Neuronal stem cell (in vitro differentiated cells): ENCODE results near the gene COX8A.

Experiments
- DNase-seq: peaks from one replicate; pipeline ENCODE4 v3.0.0-alpha.2; 2013; ENCODE audit warnings: low spot score
- H2AFZ ChIP-seq: one replicate; pipeline ENCODE4 v1.6.1; 2013; ENCODE audit warnings: mild to moderate bottlenecking, low read length, inconsistent platforms
- H2AK5ac ChIP-seq: 2 replicates; pipeline ENCODE4 v1.6.1; 2013; ENCODE audit warnings: low read depth, mild to moderate bottlenecking, inconsistent platforms, low read length, moderate library complexity, mixed read lengths
- H2BK120ac ChIP-seq: 2 replicates; pipeline ENCODE4 v1.6.1; 2013; ENCODE audit warnings: low read depth, mild to moderate bottlenecking, inconsistent platforms, low read length, moderate library complexity, mixed read lengths
- H2BK12ac ChIP-seq: one replicate; pipeline ENCODE4 v1.6.1; 2013; ENCODE audit warnings: low read length, inconsistent platforms
- H2BK15ac ChIP-seq: 2 replicates; pipeline ENCODE4 v1.6.1; 2013; ENCODE audit warnings: mild to moderate bottlenecking, low read length, inconsistent platforms, mixed read lengths
- H2BK5ac ChIP-seq: one replicate; pipeline ENCODE4 v1.6.1; 2013; ENCODE audit warnings: inconsistent platforms, mild to moderate bottlenecking, low read length, moderate library complexity
- H3K14ac ChIP-seq: one replicate; pipeline ENCODE4 v1.6.1; 2013; ENCODE audit warnings: low read length, inconsistent platforms
- H3K18ac ChIP-seq: 2 replicates; pipeline ENCODE4 v1.6.1; 2013; ENCODE audit warnings: low read length, inconsistent platforms
- H3K23ac ChIP-seq: 2 replicates; pipeline ENCODE4 v1.6.1; 2013; ENCODE audit warnings: low read depth, mild to moderate bottlenecking, mixed read lengths, low read length, inconsistent platforms; ENCODE audit not compliant: poor library complexity
- H3K27ac ChIP-seq: replicated peaks from 3 replicates; pipeline ENCODE4 v1.5.1; 2013; ENCODE audit warnings: low read length, inconsistent platforms
- H3K27me3 ChIP-seq, 3 experiments: 2 replicates each; pipeline ENCODE4 v1.6.1; 2013; ENCODE audit warnings: low read length in 3 of 3, mild to moderate bottlenecking in 2 of 3, inconsistent platforms in 1 of 3, low read depth in 1 of 3, mixed read lengths in 1 of 3, moderate library complexity in 1 of 3; ENCODE audit not compliant: control insufficient read depth in 3 of 3, insufficient read depth in 3 of 3
- H3K36me3 ChIP-seq, 2 donors: replicated peaks in 1 of 2; 2 replicates each; pipeline ENCODE4 v1.6.1; 2013; ENCODE audit warnings: low read length in 2 of 2; ENCODE audit not compliant: control insufficient read depth in 2 of 2, insufficient read depth in 2 of 2
- H3K4ac ChIP-seq: 2 replicates; pipeline ENCODE4 v1.6.1; 2013; ENCODE audit warnings: inconsistent platforms, mild to moderate bottlenecking, low read length, moderate library complexity
- H3K4me1 ChIP-seq, 2 donors: 1 replicate in 1 of 2; 2 replicates in 1 of 2; pipeline ENCODE4 v1.6.1; 2013; ENCODE audit warnings: low read length in 2 of 2, low read depth in 1 of 2; ENCODE audit not compliant: control insufficient read depth in 2 of 2, insufficient read depth in 1 of 2
- H3K4me2 ChIP-seq: one replicate; pipeline ENCODE4 v1.6.1; 2013; ENCODE audit warnings: mild to moderate bottlenecking, low read length, inconsistent platforms; ENCODE audit not compliant: insufficient read depth, poor library complexity, severe bottlenecking
- H3K4me3 ChIP-seq, 2 donors: 2 replicates each; pipeline ENCODE4 v1.5.1; 2013; ENCODE audit warnings: low read length in 2 of 2, mild to moderate bottlenecking in 2 of 2, inconsistent platforms in 1 of 2, moderate library complexity in 1 of 2
- H3K79me1 ChIP-seq: one replicate; pipeline ENCODE4 v1.6.1; 2013; ENCODE audit warnings: low read depth, mild to moderate bottlenecking, inconsistent platforms, low read length, moderate library complexity
- H3K9ac ChIP-seq: one replicate; pipeline ENCODE4 v1.6.1; 2013; ENCODE audit warnings: mild to moderate bottlenecking, low read depth, low read length, inconsistent platforms; ENCODE audit not compliant: poor library complexity
- H3K9me3 ChIP-seq, 2 donors: replicated peaks in 1 of 2; 2 replicates each; pipeline versions ENCODE3 to v1.6.1; 2013; ENCODE audit warnings: low read length in 2 of 2, mild to moderate bottlenecking in 2 of 2, inconsistent platforms in 1 of 2, low read depth in 1 of 2, mixed read lengths in 1 of 2, moderate library complexity in 1 of 2; ENCODE audit not compliant: control insufficient read depth in 2 of 2, insufficient read depth in 1 of 2
- H4K8ac ChIP-seq: one replicate; pipeline ENCODE4 v1.6.1; 2013; ENCODE audit warnings: low read depth, mild to moderate bottlenecking, inconsistent platforms, low read length, moderate library complexity
- H4K91ac ChIP-seq: one replicate; pipeline ENCODE4 v1.6.1; 2013; ENCODE audit warnings: low read length, low read depth, mild to moderate bottlenecking, inconsistent platforms; ENCODE audit not compliant: poor library complexity
- WGBS, 2 donors: extraction: QIAGEN DNeasy Blood & Tissue Kit; methylation state at CpG; one replicate each; pipeline ENCODE4 v1.1.7; 2013; ENCODE audit warnings: missing lambda C conversion rate in 2 of 2, mixed read lengths in 1 of 2; ENCODE audit not compliant: insufficient read length in 2 of 2, insufficient replicate concordance in 1 of 2; ENCODE audit errors: extremely low coverage in 2 of 2; 5-methylcytosine and 5-hydroxymethylcytosine counted together

Gene COX8A

DNA sequence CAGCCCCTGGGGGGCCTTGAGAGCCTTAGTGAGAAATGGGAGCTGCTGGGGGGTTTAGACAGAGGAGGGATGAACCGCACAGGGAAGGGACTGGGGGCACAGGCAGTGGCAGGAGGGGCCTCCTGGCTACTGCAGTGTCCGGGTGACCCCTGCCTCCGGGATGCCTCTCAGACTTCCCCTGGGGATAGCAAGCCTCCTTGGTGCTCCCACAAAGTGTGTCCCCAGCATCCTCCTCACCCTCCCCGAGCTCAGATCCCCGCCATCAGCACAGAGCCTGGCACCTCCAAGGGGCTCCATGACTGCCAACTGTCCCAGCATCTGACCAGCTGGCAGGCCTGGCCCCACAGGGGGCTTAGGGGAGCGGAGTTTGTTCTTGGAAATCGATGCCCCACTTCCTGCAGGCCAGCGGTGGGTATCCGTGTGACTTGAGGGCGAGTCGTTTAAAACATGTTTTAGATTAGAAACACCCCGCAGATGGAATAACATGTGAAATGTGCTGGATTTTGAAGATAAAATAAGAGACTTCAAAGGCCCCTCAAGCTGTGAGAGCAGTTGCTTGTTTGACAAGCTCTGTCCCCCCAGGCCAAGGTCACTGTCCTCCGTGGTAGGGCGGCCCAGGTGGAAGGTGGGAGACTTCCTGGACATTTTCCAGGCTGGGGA, 47.8 kb downstream of the COX8A start:
- Histone ChIP-seq H4K8ac (no peak overlapping the region), H2AFZ (no peak overlapping the region), H3K9ac (peak overlapping the region; percentile 16), H3K4me2 (no peak overlapping the region), H3K14ac (no peak overlapping the region), H3K79me1 (peaks cover 2% of the 10 kb centered on the region), H2AK5ac (peak overlapping the region; percentile 79), H3K23ac (no peak overlapping the region), H2BK5ac (no peak overlapping the region), H3K4me3 (no peak overlapping the region), H3K27ac (no peak overlapping the region), H2BK120ac (no peak overlapping the region), H3K18ac (peak overlapping the region; percentile 93), H2BK15ac (no peak overlapping the region), H3K4ac (no peak overlapping the region), H3K9me3 (no peaks in the 10 kb centered on the region), H2BK12ac (no peak overlapping the region), H3K36me3 (no peaks in the 10 kb centered on the region), H3K4me1 (peaks cover 14 to 42% of the 10 kb centered on the region in 2 donors), H4K91ac (no peak overlapping the region), H3K27me3 (peaks cover 0 to 4% (median 0%) of the 10 kb centered on the region in 3 experiments)
- no CpG with 5 or more reads among the region's 14 CpGs for WGBS, 2 donors
- DNase-seq: no peak

DNA sequence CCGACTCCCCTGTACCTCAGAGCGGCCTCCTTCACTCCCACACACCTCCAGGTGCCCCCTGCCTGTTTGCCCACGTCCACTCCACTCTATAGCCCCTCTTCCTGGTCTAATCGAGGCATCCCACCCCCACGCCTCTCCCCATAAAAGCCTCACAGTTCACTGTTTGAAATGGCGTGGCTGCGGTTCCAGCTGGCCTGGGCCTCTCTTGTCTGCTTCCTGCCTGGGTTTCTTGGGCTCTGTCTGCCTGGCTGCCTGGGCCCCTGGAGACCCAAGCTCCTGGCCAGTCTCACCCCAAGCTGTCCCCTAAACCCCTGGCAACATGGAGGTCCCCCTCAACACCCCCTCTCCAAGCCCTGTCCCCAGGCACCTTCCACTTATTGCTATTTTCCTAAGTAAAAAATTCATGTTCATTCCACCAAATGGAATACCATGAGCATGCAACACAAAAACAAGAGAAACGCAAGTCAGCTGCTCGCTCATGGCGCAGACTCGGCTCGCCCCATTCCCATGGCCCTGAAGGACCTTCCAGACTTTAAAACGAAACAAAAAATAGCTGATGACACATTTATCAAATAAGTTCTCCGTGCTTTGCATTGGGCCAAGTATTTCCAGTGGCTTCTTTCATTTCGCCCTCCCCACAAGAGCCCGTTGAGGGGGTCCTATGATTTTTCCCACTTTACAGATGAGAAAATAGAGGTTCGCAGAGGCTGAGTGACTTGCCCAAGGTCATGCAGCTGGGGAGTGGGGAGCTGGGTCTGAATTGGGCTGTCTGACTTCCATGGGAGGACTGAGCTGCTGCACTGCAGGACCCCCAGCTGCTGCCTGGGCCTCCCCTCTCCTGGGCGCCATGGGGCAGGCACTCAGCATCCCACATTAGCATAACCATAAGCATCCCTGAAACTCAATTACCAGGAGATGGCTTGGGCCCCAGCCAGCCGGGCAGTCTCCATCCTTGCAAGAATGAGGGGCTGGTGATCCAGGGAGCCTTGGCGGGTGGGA, 49.6 kb downstream of the COX8A start:
- no peak for DNase-seq
- Histone ChIP-seq H2BK12ac (no peak overlapping the region), H2AFZ (peak overlapping the region; percentile 32), H3K36me3 (no peaks in the 10 kb centered on the region), H3K9ac (no peak overlapping the region), H3K4me1 (peaks cover 30 to 59% of the 10 kb centered on the region in 2 donors), H2AK5ac (peak overlapping the region; percentile 98), H3K4me2 (no peak overlapping the region), H2BK15ac (peak overlapping the region; percentile 54), H4K8ac (no peak overlapping the region), H3K9me3 (no peaks in the 10 kb centered on the region), H3K4ac (no peak overlapping the region), H2BK120ac (peak overlapping the region; percentile 2), H3K4me3 (no peak overlapping the region), H3K27me3 (peaks cover 0 to 4% (median 2%) of the 10 kb centered on the region in 3 experiments), H2BK5ac (no peak overlapping the region), H3K18ac (peak overlapping the region; percentile 80), H3K14ac (no peak overlapping the region), H3K23ac (peak overlapping the region; percentile 85), H4K91ac (no peak overlapping the region), H3K27ac (no peak overlapping the region), H3K79me1 (peaks cover 2% of the 10 kb centered on the region)
- no CpG with 5 or more reads among the region's 20 CpGs for WGBS, 2 donors

DNA sequence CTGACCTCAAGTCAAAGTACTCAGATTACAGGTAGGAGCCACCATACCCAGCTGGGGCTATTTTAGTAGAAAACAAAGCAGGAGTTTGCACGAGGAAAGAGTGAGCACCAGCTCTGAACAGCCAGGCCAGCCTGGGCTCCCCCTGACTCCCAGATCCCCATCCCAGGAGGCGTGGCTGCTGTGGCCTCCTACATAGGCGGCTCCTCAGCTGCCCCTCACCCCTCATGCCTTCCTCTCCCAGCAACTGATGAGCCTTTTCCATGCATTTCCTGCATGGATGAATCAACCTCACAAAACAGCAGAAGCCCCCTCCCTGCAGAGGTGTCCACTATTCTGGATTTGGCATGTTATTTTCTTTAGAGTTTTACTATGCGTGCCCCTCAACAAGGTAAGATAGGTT, 50.8 kb downstream of the COX8A start:
- H2BK120ac ChIP-seq: no peak overlapping the region
- no peak overlapping the region for H4K91ac ChIP-seq
- H4K8ac ChIP-seq: no peak overlapping the region
- H3K36me3 ChIP-seq: no peaks in the 10 kb centered on the region
- no peak overlapping the region for H3K4me3 ChIP-seq
- H3K4ac ChIP-seq: no peak overlapping the region
- no peak overlapping the region for H3K14ac ChIP-seq
- H3K18ac ChIP-seq: peak overlapping the region; percentile 28
- no peak overlapping the region for H2BK15ac ChIP-seq
- H2BK5ac ChIP-seq: no peak overlapping the region
- H2BK12ac ChIP-seq: no peak overlapping the region
- H3K23ac ChIP-seq: no peak overlapping the region
- H3K27me3 ChIP-seq: peaks cover 0 to 2% (median 2%) of the 10 kb centered on the region in 3 experiments
- H3K9ac ChIP-seq: no peak overlapping the region
- no CpG with 5 or more reads among the region's 4 CpGs for WGBS, 2 donors
- H2AK5ac ChIP-seq: no peak overlapping the region
- H2AFZ ChIP-seq: peak overlapping the region; percentile 5
- no peak overlapping the region for H3K27ac ChIP-seq
- H3K4me2 ChIP-seq: no peak overlapping the region
- DNase-seq: no peak
- no peaks in the 10 kb centered on the region for H3K9me3 ChIP-seq
- peaks cover 38 to 71% of the 10 kb centered on the region in 2 donors for H3K4me1 ChIP-seq
- no peaks in the 10 kb centered on the region for H3K79me1 ChIP-seq
